ENCODE data around the gene PCDH19.

GRCh38 chrX:100363896-100364295 is 46.2 kb downstream of the PCDH19 start:
- no peak for TF ChIP-seq CTCF (IDR thresholded peaks at IDR 0.05)
- TF ChIP-seq POLR2A (IDR thresholded peaks at IDR 0.05) = no peak

All from body of pancreas (tissue), 4 donors.